Astrocyte (in vitro differentiated cells and primary cell): Measurements from ENCODE around the gene STON1. TPM values are rescaled to one million over a fixed set of nuclear protein-coding genes. Genes with fewer than 3 reads are reported as not detected.
"Not testable (repeated sequence)": the region's sequence is repeated elsewhere in the genome, so short reads cannot be mapped to it uniquely, and the experiment has no call there.

Source experiments
- DNase-seq: peaks from one replicate; pipeline ENCODE4 v3.0.0-alpha.2; 2010; ENCODE audit warnings: low read depth
- FAIRE-seq: peaks from 2 replicates; lab custom pipeline; 2011; peaks lifted over from hg19 to GRCh38; lab: Jason Lieb, UNC
- H2AFZ ChIP-seq: 2 replicates; pipeline ENCODE4 v1.6.0; 2012; ENCODE audit warnings: low read depth, low read length, inconsistent platforms
- H3K27ac ChIP-seq: 2 replicates; pipeline ENCODE4 v1.5.1; 2011; ENCODE audit warnings: low read depth, low read length, inconsistent platforms
- H3K27me3 ChIP-seq: 2 replicates; pipeline ENCODE4 v1.6.0; 2011; ENCODE audit warnings: low read length, inconsistent platforms; ENCODE audit not compliant: insufficient read depth
- H3K36me3 ChIP-seq: 2 replicates; pipeline ENCODE4 v1.5.1; 2011; ENCODE audit warnings: low read length, inconsistent platforms; ENCODE audit not compliant: insufficient read depth
- H3K4me1 ChIP-seq: 2 replicates; pipeline ENCODE4 v1.5.1; 2011; ENCODE audit warnings: low read length, inconsistent platforms; ENCODE audit not compliant: insufficient read depth
- H3K4me2 ChIP-seq: 2 replicates; pipeline ENCODE4 v1.6.0; 2012; ENCODE audit warnings: low read length, inconsistent platforms
- H3K4me3 ChIP-seq: 2 replicates; pipeline ENCODE4 v1.5.1; 2011; ENCODE audit warnings: low read depth, mild to moderate bottlenecking, low read length, inconsistent platforms; ENCODE audit not compliant: insufficient read depth
- H3K79me2 ChIP-seq: 2 replicates; pipeline ENCODE4 v1.6.0; 2012; ENCODE audit warnings: mild to moderate bottlenecking, low read length, inconsistent platforms; ENCODE audit not compliant: insufficient read depth
- H3K9ac ChIP-seq: 2 replicates; pipeline ENCODE4 v1.6.0; 2012; ENCODE audit warnings: mild to moderate bottlenecking, low read length, inconsistent platforms
- H3K9me3 ChIP-seq: 2 replicates; pipeline ENCODE4 v1.5.1; 2012; ENCODE audit warnings: low read depth, mild to moderate bottlenecking, low read length, inconsistent platforms; ENCODE audit not compliant: insufficient read depth
- H4K20me1 ChIP-seq: 2 replicates; pipeline ENCODE4 v1.6.0; 2012; ENCODE audit warnings: low read length, inconsistent platforms; ENCODE audit not compliant: insufficient read depth
- H3K27ac Mint-ChIP-seq: one replicate; pipeline ENCODE4 v1.8.0; 2021; ENCODE audit warnings: mild to moderate bottlenecking, mixed read lengths; ENCODE audit not compliant: unreplicated experiment
- H3K27me3 Mint-ChIP-seq: one replicate; pipeline ENCODE4 v1.8.0; 2021; ENCODE audit warnings: low read depth, mixed read lengths; ENCODE audit not compliant: unreplicated experiment
- H3K36me3 Mint-ChIP-seq: one replicate; pipeline ENCODE4 v1.8.0; 2021; ENCODE audit warnings: low read depth, mixed read lengths; ENCODE audit not compliant: unreplicated experiment
- H3K4me1 Mint-ChIP-seq: one replicate; pipeline ENCODE4 v1.8.0; 2021; ENCODE audit warnings: low read depth, mixed read lengths; ENCODE audit not compliant: unreplicated experiment
- H3K4me3 Mint-ChIP-seq: one replicate; pipeline ENCODE4 v1.8.0; 2021; ENCODE audit warnings: mild to moderate bottlenecking, moderate library complexity, mixed read lengths; ENCODE audit not compliant: unreplicated experiment
- H3K9me3 Mint-ChIP-seq: one replicate; pipeline ENCODE4 v1.8.0; 2021; ENCODE audit warnings: mild to moderate bottlenecking, mixed read lengths; ENCODE audit not compliant: unreplicated experiment
- EZH2 ChIP-seq: IDR thresholded peaks from 2 replicates; pipeline ENCODE4 v1.6.1; 2012; ENCODE audit warnings: mild to moderate bottlenecking, low read length, inconsistent platforms; ENCODE audit not compliant: insufficient read depth
- total RNA-seq: library from RNA; stranded (reverse); gene quantifications from 2 replicates; pipeline ENCODE4 v1.2.1, GENCODE V29; 2021
- TF ChIP-seq, protein P1 (sequence below): IDR thresholded peaks from 2 replicates; pipeline ENCODE4 v1.5.1; 2011; ENCODE audit warnings: low read depth, mild to moderate bottlenecking, inconsistent platforms, low read length, moderate library complexity; ENCODE audit not compliant: insufficient read depth

Gene STON1
- total RNA-seq, 1 donor from 2014 or later = 7.3 TPM

DNA sequence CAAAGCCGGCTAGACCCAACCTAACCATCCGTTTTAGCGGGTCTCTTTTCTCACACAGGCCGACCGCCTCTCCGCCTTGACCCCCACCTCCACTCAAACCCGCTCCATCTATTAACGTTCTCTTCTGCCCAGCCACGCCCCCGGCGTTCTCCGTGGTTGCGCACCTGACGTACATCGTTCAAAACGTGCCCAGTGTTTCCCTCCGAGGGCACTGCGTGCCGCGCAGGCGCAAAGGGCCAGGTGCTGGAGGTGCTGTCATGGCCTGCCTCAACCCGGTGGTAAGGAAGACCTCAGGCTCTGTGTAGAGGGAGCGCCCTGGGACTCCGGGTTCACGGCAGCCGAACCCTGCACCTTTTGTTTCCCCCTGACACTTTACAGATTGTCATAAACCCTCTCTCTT is 87.7 kb downstream of the STON1 start, which contains the start of gene GTF2A1L:
Gene GTF2A1L (plus strand): TSS at position 239 of the 400 bp plus-strand sequence. CDS start 19 bp downstream, at position 258.
- H3K36me3 Mint-ChIP-seq = peaks cover 2% of the 10 kb centered on the region
- no peaks in the 10 kb centered on the region for H3K36me3 ChIP-seq
- H3K27me3 Mint-ChIP-seq = no peaks in the 10 kb centered on the region
- no peak within 1 kb of the TSS for H3K27ac ChIP-seq
- no peaks in the 10 kb centered on the region for H3K79me2 ChIP-seq
- H3K4me1 Mint-ChIP-seq = no peaks in the 10 kb centered on the region
- H3K27me3 ChIP-seq = no peaks in the 10 kb centered on the region
- TF ChIP-seq, protein P1, sequence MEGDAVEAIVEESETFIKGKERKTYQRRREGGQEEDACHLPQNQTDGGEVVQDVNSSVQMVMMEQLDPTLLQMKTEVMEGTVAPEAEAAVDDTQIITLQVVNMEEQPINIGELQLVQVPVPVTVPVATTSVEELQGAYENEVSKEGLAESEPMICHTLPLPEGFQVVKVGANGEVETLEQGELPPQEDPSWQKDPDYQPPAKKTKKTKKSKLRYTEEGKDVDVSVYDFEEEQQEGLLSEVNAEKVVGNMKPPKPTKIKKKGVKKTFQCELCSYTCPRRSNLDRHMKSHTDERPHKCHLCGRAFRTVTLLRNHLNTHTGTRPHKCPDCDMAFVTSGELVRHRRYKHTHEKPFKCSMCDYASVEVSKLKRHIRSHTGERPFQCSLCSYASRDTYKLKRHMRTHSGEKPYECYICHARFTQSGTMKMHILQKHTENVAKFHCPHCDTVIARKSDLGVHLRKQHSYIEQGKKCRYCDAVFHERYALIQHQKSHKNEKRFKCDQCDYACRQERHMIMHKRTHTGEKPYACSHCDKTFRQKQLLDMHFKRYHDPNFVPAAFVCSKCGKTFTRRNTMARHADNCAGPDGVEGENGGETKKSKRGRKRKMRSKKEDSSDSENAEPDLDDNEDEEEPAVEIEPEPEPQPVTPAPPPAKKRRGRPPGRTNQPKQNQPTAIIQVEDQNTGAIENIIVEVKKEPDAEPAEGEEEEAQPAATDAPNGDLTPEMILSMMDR = no peak
- no peak for TF ChIP-seq EZH2
- H3K4me2 ChIP-seq = no peak within 1 kb of the TSS
- no peak within 1 kb of the TSS for H2AFZ ChIP-seq
- no peak within 1 kb of the TSS for H3K4me3 Mint-ChIP-seq
- FAIRE-seq (no peak), DNase-seq (no peak)
- peaks cover 4% of the 10 kb centered on the region for H3K9me3 Mint-ChIP-seq
- H3K27ac Mint-ChIP-seq = no peak within 1 kb of the TSS
- no peaks in the 10 kb centered on the region for H3K9me3 ChIP-seq
- no peaks in the 10 kb centered on the region for H4K20me1 ChIP-seq
- no peaks in the 10 kb centered on the region for H3K4me1 ChIP-seq
- H3K9ac ChIP-seq = no peak within 1 kb of the TSS
- no peak within 1 kb of the TSS for H3K4me3 ChIP-seq

DNA sequence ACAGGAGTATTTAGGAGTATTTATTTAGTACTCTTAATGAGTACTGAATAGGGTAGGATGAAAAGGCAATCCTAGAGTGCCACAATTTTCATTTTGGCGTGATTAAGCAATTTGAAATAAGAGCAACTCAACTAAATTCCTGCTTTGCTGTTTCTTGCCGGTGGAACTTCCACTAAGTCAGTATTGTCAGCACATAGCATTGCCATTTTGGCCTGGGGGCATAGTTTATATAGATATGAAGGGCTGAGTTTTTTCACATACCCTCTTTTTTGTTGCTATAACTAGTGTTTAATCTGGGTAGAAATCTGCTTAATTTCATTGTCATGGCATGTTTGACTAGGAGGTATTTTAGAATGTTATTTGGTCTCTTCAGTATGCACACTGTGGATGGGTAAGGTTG is 89.6 kb downstream of the STON1 start:
- H3K4me3 ChIP-seq = no peak overlapping the region
- H3K27ac ChIP-seq = no peak overlapping the region
- H2AFZ ChIP-seq = no peak overlapping the region
- TF ChIP-seq, protein P1 = no peak
- TF ChIP-seq EZH2 = no peak
- Mint-ChIP-seq H3K4me1 (no peaks in the 10 kb centered on the region), H3K27ac (no peak overlapping the region), H3K36me3 (peaks cover 2% of the 10 kb centered on the region), H3K4me3 (no peak overlapping the region), H3K27me3 (no peaks in the 10 kb centered on the region), H3K9me3 (peaks cover 2% of the 10 kb centered on the region)
- H4K20me1 ChIP-seq = no peaks in the 10 kb centered on the region
- H3K27me3 ChIP-seq = no peaks in the 10 kb centered on the region
- H3K4me1 ChIP-seq = no peaks in the 10 kb centered on the region
- H3K36me3 ChIP-seq = no peaks in the 10 kb centered on the region
- no peak overlapping the region for H3K9ac ChIP-seq
- no peaks in the 10 kb centered on the region for H3K79me2 ChIP-seq
- FAIRE-seq = no peak
- no peak for DNase-seq
- no peaks in the 10 kb centered on the region for H3K9me3 ChIP-seq
- H3K4me2 ChIP-seq = no peak overlapping the region

DNA sequence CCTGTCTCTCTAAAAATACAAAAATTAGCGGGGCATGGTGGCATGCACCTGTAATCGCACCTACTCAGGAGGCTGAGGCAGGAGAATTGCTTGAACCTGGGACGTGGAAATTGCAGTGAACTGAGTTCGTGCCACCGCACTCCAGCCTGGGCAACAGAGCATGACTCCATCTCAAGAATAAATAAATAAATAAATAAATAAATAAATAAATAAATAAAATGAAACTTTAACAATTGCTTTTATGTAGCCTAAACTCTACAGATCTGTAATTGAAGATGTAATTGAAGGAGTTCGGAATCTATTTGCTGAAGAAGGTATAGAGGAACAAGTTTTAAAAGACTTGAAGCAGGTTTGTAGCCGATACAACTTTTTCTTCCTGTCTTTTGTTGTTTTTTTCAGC is 90.7 kb downstream of the STON1 start:
- H3K9me3 ChIP-seq = no peaks in the 10 kb centered on the region
- no peaks in the 10 kb centered on the region for H4K20me1 ChIP-seq
- no peak overlapping the region for H2AFZ ChIP-seq
- DNase-seq = no peak
- H3K27me3 ChIP-seq = no peaks in the 10 kb centered on the region
- H3K79me2 ChIP-seq = no peaks in the 10 kb centered on the region
- no peak overlapping the region for H3K27ac ChIP-seq
- no peaks in the 10 kb centered on the region for H3K4me1 ChIP-seq
- H3K4me2 ChIP-seq = no peak overlapping the region
- H3K27me3 Mint-ChIP-seq = no peaks in the 10 kb centered on the region
- H3K4me1 Mint-ChIP-seq = no peaks in the 10 kb centered on the region
- TF ChIP-seq EZH2 = no peak
- TF ChIP-seq, protein P1 = no peak
- peaks cover 2% of the 10 kb centered on the region for H3K36me3 Mint-ChIP-seq
- no peak overlapping the region for H3K4me3 ChIP-seq
- no peak for FAIRE-seq
- H3K9me3 Mint-ChIP-seq = peaks cover 1% of the 10 kb centered on the region
- H3K9ac ChIP-seq = no peak overlapping the region
- no peak overlapping the region for H3K27ac Mint-ChIP-seq
- no peaks in the 10 kb centered on the region for H3K36me3 ChIP-seq
- H3K4me3 Mint-ChIP-seq = no peak overlapping the region

DNA sequence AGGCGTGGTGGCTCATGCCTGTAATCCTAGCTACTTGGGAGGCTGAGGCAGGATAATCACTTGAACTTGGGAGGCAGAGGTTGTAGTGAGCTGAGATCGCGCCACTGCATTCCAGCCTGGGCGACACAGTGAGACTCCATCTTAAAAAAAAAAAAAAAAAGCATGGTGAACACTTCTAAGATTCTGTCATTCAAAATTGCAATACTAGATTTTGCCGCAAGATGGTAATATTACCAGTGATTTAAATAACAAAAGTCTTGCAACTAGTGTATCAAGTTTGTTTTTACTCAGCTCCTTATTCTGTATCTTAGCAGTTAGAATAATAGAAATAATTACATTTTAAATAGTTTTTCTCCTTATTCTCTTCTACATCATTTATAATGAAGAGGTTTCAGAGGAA is 92.7 kb downstream of the STON1 start:
- not testable (repeated sequence) for H3K9me3 ChIP-seq, H3K9ac ChIP-seq, H3K27me3 ChIP-seq, H3K4me1 ChIP-seq, H3K27ac ChIP-seq, H4K20me1 ChIP-seq, H3K36me3 ChIP-seq, H3K27ac Mint-ChIP-seq, H3K36me3 Mint-ChIP-seq, H3K4me3 ChIP-seq, H2AFZ ChIP-seq, DNase-seq, H3K4me3 Mint-ChIP-seq, H3K27me3 Mint-ChIP-seq, H3K4me2 ChIP-seq, H3K79me2 ChIP-seq, H3K4me1 Mint-ChIP-seq, FAIRE-seq, H3K9me3 Mint-ChIP-seq
